ENCODE results near the gene MYO15B. TPM values are rescaled to one million over a fixed set of nuclear protein-coding genes. Genes with fewer than 3 reads are reported as not detected.

MYO15B gene
- total and polyA plus RNA-seq, 2 of the 4 experiments (the other 2 are of a cell fraction), result 0.18 to 0.65 TPM

DNA sequence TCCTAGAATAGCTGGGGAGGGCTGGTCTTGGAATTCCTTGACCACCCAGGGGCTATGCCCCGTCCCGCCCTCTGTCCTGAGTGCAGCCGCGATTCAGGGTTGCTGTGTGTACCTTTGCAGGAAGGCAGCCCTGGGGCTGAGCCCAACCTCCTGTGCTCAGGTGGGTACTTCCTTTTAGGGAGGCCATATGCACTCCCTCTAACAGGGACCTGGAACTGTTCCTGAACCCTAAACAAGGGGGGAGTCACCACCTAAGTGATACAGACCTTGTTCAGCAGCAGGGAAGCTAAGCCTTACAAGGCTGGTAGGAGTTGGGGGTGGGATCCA, 37.5 kb upstream of the MYO15B start:
- ATAC-seq (ENCODE audit: low read depth), result no peak
- 100% methylated on average over 2 of the region's 4 CpGs; no CpG with 5 or more reads in 1 of the 2 experiments for WGBS, 2 experiments (ENCODE audit: extremely low coverage in 2 of 2, insufficient read length in 1 of 2)
- Histone ChIP-seq H4K5ac (ENCODE audit: low read depth, low read length) (no peak overlapping the region), H3K23ac (ENCODE audit: low read depth, low read length) (no peak overlapping the region), H2AK9ac (replicated peaks; ENCODE audit: low read depth, low read length, poor library complexity) (no peak overlapping the region), H3K18ac (ENCODE audit: low read depth, low read length) (no peak overlapping the region), H3K14ac (replicated peaks; ENCODE audit: low read depth, low read length) (no peak overlapping the region), H3K27me3 (ENCODE audit: control insufficient read depth, insufficient read depth, low read length) (peaks cover 27% of the 10 kb centered on the region), H3K4me2 (ENCODE audit: low read depth, low read length) (no peak overlapping the region), H3K27ac (ENCODE audit: insufficient read depth, low read length) (no peak overlapping the region), H3K9me3 (ENCODE audit: control insufficient read depth, insufficient read depth, low read length) (no peaks in the 10 kb centered on the region), H2BK15ac (ENCODE audit: low read depth, low read length) (no peak overlapping the region), H3K79me1 (ENCODE audit: low read depth in 1 of 2, low read length in 2 of 2) (no peaks in the 10 kb centered on the region), H3K9me1 (ENCODE audit: insufficient read depth, low read length) (peaks cover 11% of the 10 kb centered on the region; the same call in 1 of the 2 replicates), H3K4me1 (ENCODE audit: control insufficient read depth, insufficient read depth, low read length) (peaks cover 11% of the 10 kb centered on the region), H3K4me3 (ENCODE audit: insufficient read depth, low read depth, low read length) (no peak overlapping the region), H4K91ac (ENCODE audit: insufficient read depth, low read depth, low read length) (no peak overlapping the region), H3K56ac (ENCODE audit: extremely low read depth, insufficient read depth, low read length) (no peak overlapping the region), H2AK5ac (ENCODE audit: low read depth, low read length) (no peak overlapping the region), H4K20me1 (ENCODE audit: insufficient read depth, low read length) (no peaks in the 10 kb centered on the region), H2BK120ac (ENCODE audit: low read depth, low read length) (no peak overlapping the region), H2BK20ac (ENCODE audit: low read depth, low read length) (no peak overlapping the region), H4K8ac (ENCODE audit: low read depth in 2 of 2, low read length in 2 of 2) (no peak overlapping the region), H2AFZ (replicated peaks; ENCODE audit: low read length, poor library complexity) (no peak overlapping the region), H3K4ac (ENCODE audit: low read depth, low read length) (no peak overlapping the region), H3K9ac (ENCODE audit: low read depth, low read length) (no peak overlapping the region), H2BK5ac (ENCODE audit: low read depth, low read length, poor library complexity, severe bottlenecking) (no peak overlapping the region), H3K36me3 (ENCODE audit: control insufficient read depth, insufficient read depth, low read length) (no peaks in the 10 kb centered on the region)
- CTCF ChIA-PET, result interaction anchor here (0.5 kb wide), 1 partner anchor 72 kb away, joined by 3 read pairs; no protein-coding TSS in a partner anchor
- no peak for DNase-seq
- dilution Hi-C loops (cut with HindIII; ENCODE audit: low sequenced_read_pairs, unreplicated experiment), result no loop called here
- POLR2A ChIA-PET (ENCODE audit: unreplicated experiment), result no interaction called here
- intact Hi-C loops (cut with micrococcal nuclease), result no loop called here
- no peak for TF ChIP-seq MAZ (IDR thresholded peaks at IDR 0.05; ENCODE audit: borderline replicate concordance, low read depth, low read length)
- no peak for TF ChIP-seq MXI1 (IDR thresholded peaks at IDR 0.05; ENCODE audit: borderline replicate concordance, low read depth, low read length)
- no peak for TF ChIP-seq BHLHE40 (IDR thresholded peaks at IDR 0.05; ENCODE audit: low read depth, low read length)
- no peak for TF ChIP-seq FOS (IDR thresholded peaks at IDR 0.05; ENCODE audit: low read depth, low read length)
- no peak for TF ChIP-seq ELK1 (IDR thresholded peaks at IDR 0.05; ENCODE audit: borderline replicate concordance, low read depth, low read length)
- TF ChIP-seq CHD1 (IDR thresholded peaks at IDR 0.05; ENCODE audit: low read depth, low read length), result no peak
- TF ChIP-seq, protein P1, sequence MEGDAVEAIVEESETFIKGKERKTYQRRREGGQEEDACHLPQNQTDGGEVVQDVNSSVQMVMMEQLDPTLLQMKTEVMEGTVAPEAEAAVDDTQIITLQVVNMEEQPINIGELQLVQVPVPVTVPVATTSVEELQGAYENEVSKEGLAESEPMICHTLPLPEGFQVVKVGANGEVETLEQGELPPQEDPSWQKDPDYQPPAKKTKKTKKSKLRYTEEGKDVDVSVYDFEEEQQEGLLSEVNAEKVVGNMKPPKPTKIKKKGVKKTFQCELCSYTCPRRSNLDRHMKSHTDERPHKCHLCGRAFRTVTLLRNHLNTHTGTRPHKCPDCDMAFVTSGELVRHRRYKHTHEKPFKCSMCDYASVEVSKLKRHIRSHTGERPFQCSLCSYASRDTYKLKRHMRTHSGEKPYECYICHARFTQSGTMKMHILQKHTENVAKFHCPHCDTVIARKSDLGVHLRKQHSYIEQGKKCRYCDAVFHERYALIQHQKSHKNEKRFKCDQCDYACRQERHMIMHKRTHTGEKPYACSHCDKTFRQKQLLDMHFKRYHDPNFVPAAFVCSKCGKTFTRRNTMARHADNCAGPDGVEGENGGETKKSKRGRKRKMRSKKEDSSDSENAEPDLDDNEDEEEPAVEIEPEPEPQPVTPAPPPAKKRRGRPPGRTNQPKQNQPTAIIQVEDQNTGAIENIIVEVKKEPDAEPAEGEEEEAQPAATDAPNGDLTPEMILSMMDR (conservative IDR thresholded peaks at IDR 0.05; ENCODE audit: low read depth, low read length), result no peak
- no peak for TF ChIP-seq RCOR1 (IDR thresholded peaks at IDR 0.05; ENCODE audit: insufficient replicate concordance, low read length)
- no peak for TF ChIP-seq USF2 (IDR thresholded peaks at IDR 0.05; ENCODE audit: low read depth, low read length)
- TF ChIP-seq MAFK (IDR thresholded peaks at IDR 0.05; ENCODE audit: low read depth, low read length), result no peak
- TF ChIP-seq RFX5 (IDR thresholded peaks at IDR 0.05; ENCODE audit: low read depth, low read length), result no peak
- no peak for TF ChIP-seq RAD21 (IDR thresholded peaks at IDR 0.05; ENCODE audit: low read length)
- TF ChIP-seq SMC3 (IDR thresholded peaks at IDR 0.05; ENCODE audit: low read depth, low read length), result no peak
- no peak for TF ChIP-seq POLR2A (IDR thresholded peaks at IDR 0.05; ENCODE audit: low read depth, low read length)
- TF ChIP-seq NFE2L2 (IDR thresholded peaks at IDR 0.05; ENCODE audit: low read depth, low read length), result no peak
- no TSS peak for BruUV-seq (replicated peaks)
- in situ Hi-C loops (cut with MboI; ENCODE audit: low sequenced_read_pairs), result no loop called here

Measured in IMR-90 (cell line).